Prostate gland (tissue), 2 donors: ENCODE results near the gene APBA1. TPM values are rescaled to one million over a fixed set of nuclear protein-coding genes. Genes with fewer than 3 reads are reported as not detected.

Experiments
- DNase-seq: peaks from one replicate; pipeline ENCODE4 v3.0.0-alpha.2; 2019; ENCODE audit warnings: low spot score
- H3K27ac ChIP-seq, 2 donors: fragments of 200-600 bp; sonication (generic); 2 replicates each; pipeline ENCODE4 v1.5.1; 2017 to 2019
- H3K27me3 ChIP-seq: fragments of 200-600 bp; sonication (generic); replicated peaks from 2 replicates; pipeline ENCODE4 v1.5.1; 2019; ENCODE audit not compliant: insufficient read depth
- H3K36me3 ChIP-seq, 2 donors: fragments of 200-600 bp; sonication (generic); 1 replicate in 1 of 2; 2 replicates in 1 of 2; pipeline versions ENCODE4 v1.5.1 to v1.8.1; 2017 to 2019
- H3K4me1 ChIP-seq: fragments of 200-600 bp; sonication (generic); replicated peaks from 2 replicates; pipeline ENCODE4 v1.5.1; 2019
- H3K4me3 ChIP-seq, 2 donors: fragments of 200-600 bp; sonication (generic); 2 replicates each; pipeline ENCODE4 v1.5.1; 2017 to 2019
- H3K9me3 ChIP-seq: fragments of 200-600 bp; sonication (generic); 2 replicates; pipeline ENCODE4 v1.5.1; 2017
- POLR2A ChIP-seq: fragments of 450-650 bp; IDR thresholded peaks from one replicate; pipeline ENCODE4 v1.6.1; 2016; ENCODE audit warnings: antibody characterized with exemption, mild to moderate bottlenecking
- POLR2AphosphoS5 ChIP-seq: sonication (generic); formaldehyde crosslinking; IDR thresholded peaks from one replicate; pipeline ENCODE4 v1.6.1; 2017; ENCODE audit warnings: antibody characterized with exemption
- WGBS: methylation state at CpG from one replicate; pipeline ENCODE4 v1.1.5; 2018; 5-methylcytosine and 5-hydroxymethylcytosine counted together
- intact Hi-C: fragments of 100-400 bp; cut with DNase I; formaldehyde crosslinking; loops from one replicate; pipeline ENCODE4 v1.14.2; 2022
- total RNA-seq, 2 donors: library from RNA; depleted of rRNA; stranded (reverse); fragments of >200 nt; gene quantifications; one replicate each; pipeline ENCODE4 v1.1.0, GENCODE V29; 2016
- TF ChIP-seq, protein P1 (sequence below), 4 experiments: fragments of 200-600 bp in 2 of 4; fragments of 450-650 bp in 2 of 4; sonication (generic) in 2 of 4; IDR thresholded peaks; 1 replicate in 3 of 4; 2 replicates in 1 of 4; pipeline ENCODE4 v1.5.1; 2016 to 2019; ENCODE audit warnings: antibody characterized with exemption in 4 of 4, mild to moderate bottlenecking in 2 of 4, moderate library complexity in 2 of 4

The APBA1 gene
- total RNA-seq, 2 donors from 2014 or later = 2.2 to 7.5 TPM

- no peaks in the 10 kb centered on the region for H3K9me3 ChIP-seq
- WGBS = 76% methylated on average over 5 of the region's 5 CpGs
- no peaks in the 10 kb centered on the region for H3K36me3 ChIP-seq
- no peak overlapping the region for H3K4me3 ChIP-seq
- intact Hi-C loops = no loop called here
- H3K27ac ChIP-seq = no peak overlapping the region
- no peaks in the 10 kb centered on the region for H3K4me1 ChIP-seq
- DNase-seq = no peak
- H3K27me3 ChIP-seq = no peaks in the 10 kb centered on the region
- TF ChIP-seq POLR2A = no peak
- TF ChIP-seq POLR2AphosphoS5 = no peak
Observed at GRCh38 chr9:69583645-69584234, 88.4 kb downstream of the APBA1 start.

- no peaks in the 10 kb centered on the region for H3K27me3 ChIP-seq
- H3K4me3 ChIP-seq = no peak overlapping the region
- no peak for DNase-seq
- H3K4me1 ChIP-seq = no peaks in the 10 kb centered on the region
- no peak overlapping the region for H3K27ac ChIP-seq
- no peak for TF ChIP-seq POLR2AphosphoS5
- TF ChIP-seq, protein P1, sequence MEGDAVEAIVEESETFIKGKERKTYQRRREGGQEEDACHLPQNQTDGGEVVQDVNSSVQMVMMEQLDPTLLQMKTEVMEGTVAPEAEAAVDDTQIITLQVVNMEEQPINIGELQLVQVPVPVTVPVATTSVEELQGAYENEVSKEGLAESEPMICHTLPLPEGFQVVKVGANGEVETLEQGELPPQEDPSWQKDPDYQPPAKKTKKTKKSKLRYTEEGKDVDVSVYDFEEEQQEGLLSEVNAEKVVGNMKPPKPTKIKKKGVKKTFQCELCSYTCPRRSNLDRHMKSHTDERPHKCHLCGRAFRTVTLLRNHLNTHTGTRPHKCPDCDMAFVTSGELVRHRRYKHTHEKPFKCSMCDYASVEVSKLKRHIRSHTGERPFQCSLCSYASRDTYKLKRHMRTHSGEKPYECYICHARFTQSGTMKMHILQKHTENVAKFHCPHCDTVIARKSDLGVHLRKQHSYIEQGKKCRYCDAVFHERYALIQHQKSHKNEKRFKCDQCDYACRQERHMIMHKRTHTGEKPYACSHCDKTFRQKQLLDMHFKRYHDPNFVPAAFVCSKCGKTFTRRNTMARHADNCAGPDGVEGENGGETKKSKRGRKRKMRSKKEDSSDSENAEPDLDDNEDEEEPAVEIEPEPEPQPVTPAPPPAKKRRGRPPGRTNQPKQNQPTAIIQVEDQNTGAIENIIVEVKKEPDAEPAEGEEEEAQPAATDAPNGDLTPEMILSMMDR (IDR thresholded peaks at IDR 0.05) = no peak
- no peak for TF ChIP-seq POLR2A
- no peaks in the 10 kb centered on the region for H3K9me3 ChIP-seq
- intact Hi-C loops = no loop called here
- WGBS = 90% methylated on average over 4 of the region's 4 CpGs
- H3K36me3 ChIP-seq = no peaks in the 10 kb centered on the region
Observed at GRCh38 chr9:69582544-69583297, 89.5 kb downstream of the APBA1 start.

DNA sequence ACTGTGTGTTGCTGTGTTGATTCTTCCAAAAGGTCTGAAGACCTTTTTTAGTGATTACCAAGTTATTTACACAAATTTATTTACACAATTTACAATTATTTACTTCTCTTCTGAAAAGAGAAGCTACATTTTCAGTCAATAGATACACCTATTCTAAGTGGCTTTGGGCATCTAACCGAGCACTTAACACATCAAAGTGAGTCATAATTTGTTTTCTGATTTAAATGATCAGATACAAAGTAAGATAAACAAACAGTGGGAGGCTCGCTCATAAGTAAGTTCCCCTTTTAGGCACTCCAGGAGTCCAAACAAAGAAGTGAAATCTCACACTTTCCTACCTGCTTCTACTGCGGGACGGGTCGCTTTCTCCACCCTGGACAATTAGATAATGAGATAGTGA lies 90.2 kb downstream of the APBA1 start:
- Histone ChIP-seq H3K4me1 (no peaks in the 10 kb centered on the region), H3K27ac (no peak overlapping the region), H3K9me3 (no peaks in the 10 kb centered on the region), H3K36me3 (no peaks in the 10 kb centered on the region), H3K27me3 (no peaks in the 10 kb centered on the region), H3K4me3 (no peak overlapping the region)
- intact Hi-C loops = no loop called here
- TF ChIP-seq, protein P1 (IDR thresholded peaks at IDR 0.05) = no peak
- no peak for TF ChIP-seq POLR2AphosphoS5
- TF ChIP-seq POLR2A = no peak
- DNase-seq = no peak
- 76% methylated on average over 5 of the region's 5 CpGs for WGBS

- DNase-seq = no peak
- 75% methylated on average over 5 of the region's 5 CpGs for WGBS
- no peaks in the 10 kb centered on the region for H3K4me1 ChIP-seq
- TF ChIP-seq, protein P1 (IDR thresholded peaks at IDR 0.05) = no peak
- no peak for TF ChIP-seq POLR2A
- TF ChIP-seq POLR2AphosphoS5 = no peak
- no peaks in the 10 kb centered on the region for H3K36me3 ChIP-seq
- intact Hi-C loops = no loop called here
- no peaks in the 10 kb centered on the region for H3K27me3 ChIP-seq
- no peaks in the 10 kb centered on the region for H3K9me3 ChIP-seq
- no peak overlapping the region for H3K27ac ChIP-seq
- no peak overlapping the region for H3K4me3 ChIP-seq
Observed at GRCh38 chr9:69580582-69581214, 91.5 kb downstream of the APBA1 start.

- intact Hi-C loops = no loop called here
- H3K27ac ChIP-seq = no peak overlapping the region
- H3K4me3 ChIP-seq = no peak overlapping the region
- H3K4me1 ChIP-seq = no peaks in the 10 kb centered on the region
- H3K36me3 ChIP-seq = no peaks in the 10 kb centered on the region
- no peak for TF ChIP-seq POLR2AphosphoS5
- no peak for TF ChIP-seq POLR2A
- TF ChIP-seq, protein P1 (IDR thresholded peaks at IDR 0.05) = no peak
- H3K27me3 ChIP-seq = no peaks in the 10 kb centered on the region
- WGBS = 68% methylated on average over 5 of the region's 5 CpGs
- H3K9me3 ChIP-seq = no peaks in the 10 kb centered on the region
- DNase-seq = no peak
Observed at GRCh38 chr9:69579760-69580581, 92.2 kb downstream of the APBA1 start.
